ENCODE measurements around the gene MTG2. TPM values are rescaled to one million over a fixed set of nuclear protein-coding genes. Genes with fewer than 3 reads are reported as not detected.

Gene MTG2
- total and polyA plus RNA-seq, 2 of the 8 experiments (the other 6 are each of a cell fraction or from before 2014, with no cell fraction given): 14.4 to 22.8 TPM

DNA sequence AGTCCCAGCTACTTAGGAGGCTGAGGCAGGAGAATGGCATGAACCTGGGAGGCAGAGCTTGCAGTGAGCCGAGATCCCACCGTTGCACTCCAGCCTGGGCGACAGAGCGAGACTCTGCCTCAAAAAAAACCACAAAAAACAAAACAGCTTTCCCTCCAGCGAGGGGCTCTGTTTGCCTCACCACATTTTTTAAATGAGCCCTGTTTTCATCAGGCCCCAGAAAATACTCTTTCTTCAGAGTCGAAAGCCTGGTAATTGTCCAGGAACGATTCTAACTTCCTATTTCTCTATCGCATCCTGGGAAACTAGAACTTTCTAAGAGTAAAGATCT is 12.2 kb downstream of the MTG2 start:
- no peaks in the 10 kb centered on the region for H3K4me1 ChIP-seq (replicated peaks in 1 of 4; ENCODE audit: control insufficient read depth in 3 of 4, insufficient read depth in 4 of 4, low read length in 3 of 4)
- no peak overlapping the region for H3K56ac ChIP-seq (replicated peaks; ENCODE audit: insufficient read length, low read depth, low read length)
- ChIA-PET POLR2A (ENCODE audit: partially characterized antibody) (interaction anchor here (0.7 kb wide), 1 partner anchor 103 kb away, joined by 3 read pairs; no protein-coding TSS in a partner anchor), CTCF (ENCODE audit: partially characterized antibody) (interaction anchor here (0.7 to 1.6 kb wide), 8 partner anchors 12 to 1165 kb away, joined by 3 to 5 read pairs (median 3); no protein-coding TSS in a partner anchor)
- H3K4ac ChIP-seq (replicated peaks; ENCODE audit: insufficient read length, low read depth, low read length): no peak overlapping the region
- no peak overlapping the region for H2BK12ac ChIP-seq (ENCODE audit: low read depth, low read length)
- no peak overlapping the region for H2BK5ac ChIP-seq (ENCODE audit: low read depth, low read length)
- H3K9ac ChIP-seq (replicated peaks in 1 of 4; ENCODE audit: extremely low read depth in 1 of 4, low read depth in 3 of 4, low read length in 3 of 4): no peak overlapping the region
- no peak overlapping the region for H4K8ac ChIP-seq (ENCODE audit: extremely low read depth, insufficient read depth, low read length)
- H4K5ac ChIP-seq (ENCODE audit: insufficient read length, low read depth, low read length): no peak overlapping the region
- WGBS, 2 experiments (ENCODE audit: extremely low coverage in 1 of 2, insufficient coverage in 1 of 2, insufficient read length in 1 of 2, insufficient replicate concordance in 2 of 2, low coverage in 1 of 2, low lambda C conversion rate in 2 of 2, missing lambda C conversion rate in 1 of 2): 90% methylated on average over 8 of the region's 8 CpGs; no CpG with 5 or more reads in 1 of the 2 experiments
- DNase-seq (ENCODE audit: low read depth in 1 of 2, low spot score in 2 of 2): no peak
- no peak overlapping the region for H4K91ac ChIP-seq (replicated peaks; ENCODE audit: insufficient read length, low read length)
- H3K27me3 ChIP-seq (replicated peaks in 1 of 4; ENCODE audit: control insufficient read depth in 3 of 4, extremely low read depth in 1 of 4, insufficient read depth in 3 of 4, low read length in 3 of 4): no peaks in the 10 kb centered on the region
- peaks cover 0 to 13% (median 5%) of the 10 kb centered on the region in 4 experiments; a peak in 5 of 8 replicates for H3K36me3 ChIP-seq (ENCODE audit: control insufficient read depth in 2 of 4, insufficient read depth in 4 of 4, low read length in 3 of 4)
- H4K20me1 ChIP-seq (replicated peaks in 1 of 2; ENCODE audit: control insufficient read depth in 1 of 2, insufficient read depth in 2 of 2, low read length in 2 of 2): peaks cover 2 to 5% of the 10 kb centered on the region in 2 experiments
- H3K23ac ChIP-seq (ENCODE audit: insufficient read length): no peak overlapping the region
- H3K23me2 ChIP-seq (ENCODE audit: low read depth, low read length): no peaks in the 10 kb centered on the region
- no peak overlapping the region for H3K27ac ChIP-seq (ENCODE audit: low read depth, low read length)
- TF ChIP-seq NRF1 (IDR thresholded peaks at IDR 0.05; ENCODE audit: low read depth, low read length) (no peak), SP4 (IDR thresholded peaks at IDR 0.05; ENCODE audit: low read length) (no peak), JUND (IDR thresholded peaks at IDR 0.05; ENCODE audit: low read length) (no peak), TEAD4 (IDR thresholded peaks at IDR 0.05; ENCODE audit: low read depth, low read length) (no peak), KDM5A (IDR thresholded peaks at IDR 0.05; ENCODE audit: low read length) (no peak), RXRA (IDR thresholded peaks at IDR 0.05; ENCODE audit: insufficient read depth, low read depth, low read length) (no peak), SIRT6 (IDR thresholded peaks at IDR 0.05; ENCODE audit: low read length) (no peak)
- H2BK15ac ChIP-seq (ENCODE audit: low read length): no peak overlapping the region
- FAIRE-seq: no peak
- no peak overlapping the region for H2BK120ac ChIP-seq (replicated peaks; ENCODE audit: low read depth, low read length)
- no peaks in the 10 kb centered on the region for H3K79me1 ChIP-seq (ENCODE audit: low read depth, low read length)
- H3K14ac ChIP-seq (ENCODE audit: insufficient read length): no peak overlapping the region
- H2BK20ac ChIP-seq (ENCODE audit: low read length): no peak overlapping the region
- H3K9me3 ChIP-seq (ENCODE audit: insufficient read depth in 2 of 2, low read depth in 1 of 2, low read length in 1 of 2): no peaks in the 10 kb centered on the region
- no peaks in the 10 kb centered on the region for H3K79me2 ChIP-seq (ENCODE audit: control insufficient read depth in 1 of 2, insufficient read depth in 2 of 2, low read length in 2 of 2)
- H2AK5ac ChIP-seq (ENCODE audit: low read depth, low read length): no peak overlapping the region
- no peak overlapping the region for H2AFZ ChIP-seq (ENCODE audit: low read length)
- H3K18ac ChIP-seq (ENCODE audit: extremely low read depth, low read length): no peak overlapping the region
- no peak overlapping the region for H3K4me3 ChIP-seq (ENCODE audit: extremely low read depth in 1 of 4, insufficient read depth in 2 of 4, low read depth in 3 of 4, low read length in 4 of 4)
- H3K4me2 ChIP-seq (ENCODE audit: insufficient read depth in 1 of 2, low read depth in 2 of 2, low read length in 2 of 2): no peak overlapping the region
